Caco-2 (cell line): ENCODE measurements around the gene CYTIP. TPM values are rescaled to one million over a fixed set of nuclear protein-coding genes. Genes with fewer than 3 reads are reported as not detected.

ENCODE experiments used
- total RNA-seq: library from RNA; stranded (reverse); gene quantifications from 2 replicates; pipeline ENCODE4 v1.2.3, GENCODE V29; 2022

The CYTIP gene
- total RNA-seq, 1 experiment from 2014 or later = 1.1 TPM

Other genes starting within 250 kb of the CYTIP start
- 6.8 TPM in 2 replicates for gene GALNT5, start 186.4 kb downstream of the CYTIP start, total RNA-seq
- gene ERMN, start 118.3 kb downstream of the CYTIP start, total RNA-seq = 0.44 and 0.61 TPM in 2 replicates
- gene ACVR1C, start 184.8 kb upstream of the CYTIP start, total RNA-seq = 2.0 and 2.1 TPM in 2 replicates